ENCODE data around the gene BLM. TPM values are rescaled to one million over a fixed set of nuclear protein-coding genes. Genes with fewer than 3 reads are reported as not detected.
"Not testable (repeated sequence)": the region's sequence is repeated elsewhere in the genome, so short reads cannot be mapped to it uniquely, and the experiment has no call there.

BLM gene
- total RNA-seq, 2 donors from 2014 or later = 71.9 to 79.6 TPM

- H3K9me3 Mint-ChIP-seq = no peaks in the 10 kb centered on the region
- peaks cover 15 to 37% of the 10 kb centered on the region in 2 donors for H3K36me3 Mint-ChIP-seq
Observed at GRCh38 chr15:90836296-90836871, 119.2 kb downstream of the BLM start.

DNA sequence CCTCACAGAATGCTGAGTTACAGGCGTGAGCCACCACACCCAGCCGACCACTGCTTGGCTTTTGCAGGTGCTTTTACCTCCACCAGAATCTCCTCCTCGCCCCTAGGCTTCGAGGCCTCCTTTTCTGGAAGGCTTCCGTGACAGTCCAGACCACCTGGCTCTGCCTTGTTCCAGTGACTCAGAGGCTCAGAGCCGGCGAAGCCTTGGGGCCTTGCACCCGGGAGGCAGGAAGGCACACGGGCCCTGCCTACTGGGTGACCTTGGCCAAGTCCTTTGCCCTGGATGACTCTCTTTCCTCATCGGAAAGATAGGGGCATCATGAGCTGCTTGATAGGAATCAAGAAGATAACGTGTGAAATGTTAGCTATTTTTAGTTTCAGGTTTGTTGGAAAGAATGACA lies 119.9 kb downstream of the BLM start:
- DNase-seq (ENCODE audit: low spot score in 2 of 2) (peak in 1 of 2 donors; percentile 86), ATAC-seq (peak; percentile 55 to 59)
- H3K9me3 Mint-ChIP-seq = no peaks in the 10 kb centered on the region
- H3K36me3 Mint-ChIP-seq = peaks cover 15 to 41% of the 10 kb centered on the region in 2 donors
- H3K27ac Mint-ChIP-seq = peak overlapping the region; percentile 95 to 99

More at GRCh38 chr15:90836296-90836871, 119.2 kb downstream of the BLM start:
- DNase-seq (ENCODE audit: low spot score in 2 of 2) (no peak), ATAC-seq (no peak)
- H3K27ac Mint-ChIP-seq = peak overlapping the region; percentile 95 to 99

GRCh38 chr15:90838139-90838538 lies 121.0 kb downstream of the BLM start:
- Mint-ChIP-seq H3K36me3 (peaks cover 15 to 36% of the 10 kb centered on the region in 2 donors), H3K9me3 (no peaks in the 10 kb centered on the region), H3K27ac (peak overlapping the region; percentile 95 to 99)
- ATAC-seq (peak; percentile 80 to 84), DNase-seq (ENCODE audit: low spot score in 2 of 2) (peak; percentile 80 to 94)

GRCh38 chr15:90838544-90838943 lies 121.4 kb downstream of the BLM start:
- DNase-seq (ENCODE audit: low spot score in 2 of 2) (peak in 1 of 2 donors; percentile 68), ATAC-seq (peak; percentile 22 to 26)
- Mint-ChIP-seq H3K27ac (peak overlapping the region; percentile 95 to 99), H3K36me3 (peaks cover 15 to 40% of the 10 kb centered on the region in 2 donors), H3K9me3 (no peaks in the 10 kb centered on the region)

GRCh38 chr15:90839187-90840071 lies 122.3 kb downstream of the BLM start:
- no peaks in the 10 kb centered on the region for H3K9me3 Mint-ChIP-seq
- peak; percentile 21 to 26 for ATAC-seq
- peak overlapping the region; percentile 95 to 99 for H3K27ac Mint-ChIP-seq
- DNase-seq (ENCODE audit: low spot score in 2 of 2) = no peak
- peaks cover 15 to 48% of the 10 kb centered on the region in 2 donors for H3K36me3 Mint-ChIP-seq

DNA sequence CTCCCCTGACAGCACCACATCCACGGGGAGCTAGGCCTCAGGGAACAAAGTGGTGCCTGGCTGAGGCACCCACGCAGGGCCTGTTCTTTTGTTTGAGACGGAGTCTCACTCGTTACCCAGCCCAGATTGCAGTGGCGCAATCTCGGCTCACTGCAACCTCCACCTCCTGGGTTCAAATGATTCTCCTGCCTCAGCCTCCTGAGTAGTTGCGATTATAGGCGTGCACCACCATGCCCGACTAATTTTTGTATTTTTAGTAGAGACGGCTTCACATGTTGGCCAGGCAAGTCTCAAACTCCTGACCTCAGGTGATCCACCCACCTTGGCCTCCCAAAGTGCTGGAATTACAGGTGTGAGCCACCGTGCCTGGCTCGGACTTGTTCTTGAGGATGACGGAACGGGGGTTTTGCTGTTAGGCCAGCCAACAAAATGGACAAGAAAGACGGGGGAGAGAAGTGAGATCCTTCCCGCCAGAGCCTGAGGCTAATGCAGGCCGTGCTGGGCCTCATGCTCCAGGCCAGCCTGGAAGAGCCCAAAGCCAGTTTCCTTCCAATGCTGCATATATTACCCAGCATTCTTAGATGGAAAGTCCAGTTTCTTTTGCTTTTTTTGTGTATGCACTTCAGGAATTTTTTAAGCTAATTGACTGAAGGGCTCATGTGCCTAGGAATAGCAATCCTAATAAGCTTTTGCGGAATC lies 123.2 kb downstream of the BLM start:
- DNase-seq (ENCODE audit: low spot score in 2 of 2) (no peak), ATAC-seq (no peak)
- H3K9me3 Mint-ChIP-seq = no peaks in the 10 kb centered on the region
- H3K27ac Mint-ChIP-seq = peak overlapping the region; percentile 95 to 99
- peaks cover 15 to 48% of the 10 kb centered on the region in 2 donors for H3K36me3 Mint-ChIP-seq

DNA sequence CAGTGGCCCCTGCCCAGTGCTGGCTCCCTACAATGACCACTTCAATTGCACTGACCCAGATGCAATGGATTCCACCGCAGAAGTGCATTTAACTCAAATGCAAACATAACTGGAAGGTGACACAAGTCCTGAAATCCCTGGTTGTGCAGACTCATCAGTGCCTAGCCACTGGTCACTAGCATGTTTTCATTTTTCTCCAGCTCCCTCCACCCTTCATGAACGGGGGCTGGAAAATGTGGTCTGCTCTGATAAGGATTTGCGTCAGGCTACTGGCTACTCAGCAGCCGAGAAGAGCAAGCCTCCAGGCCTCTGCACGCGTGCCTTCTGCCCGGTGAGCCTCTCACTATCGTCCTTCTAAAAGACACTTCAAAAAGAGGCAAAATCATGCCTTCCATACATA lies 123.8 kb downstream of the BLM start:
- ATAC-seq = no peak

DNA sequence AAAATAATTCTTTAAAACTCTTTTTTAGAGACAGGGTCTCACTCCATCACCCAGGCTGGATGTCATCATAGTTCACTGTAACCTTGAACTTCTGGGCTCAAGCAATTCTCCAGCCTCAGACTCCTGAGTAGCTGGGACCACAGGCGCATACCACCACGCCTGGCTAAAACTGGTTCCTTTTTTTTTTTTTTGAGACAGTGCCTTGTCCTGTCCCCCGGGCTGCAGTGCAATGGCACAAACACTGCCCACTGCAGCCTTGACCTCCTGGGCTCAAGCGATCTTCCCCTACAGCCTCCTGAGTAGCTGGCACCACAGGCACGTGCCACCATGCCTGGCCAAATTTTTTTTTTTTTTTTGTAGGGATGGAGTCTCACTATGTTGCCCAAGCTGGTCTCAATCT lies 127.5 kb downstream of the BLM start:
- Mint-ChIP-seq H3K27ac (peak overlapping the region; percentile 87 to 92), H3K9me3 (no peaks in the 10 kb centered on the region), H3K36me3 (peaks cover 12 to 57% of the 10 kb centered on the region in 2 donors)
- DNase-seq (ENCODE audit: low spot score in 2 of 2) (no peak), ATAC-seq (no peak)

More for the DNA sequence above, 123.8 kb downstream of the BLM start:
- no peaks in the 10 kb centered on the region for H3K9me3 Mint-ChIP-seq
- H3K27ac Mint-ChIP-seq = peak overlapping the region in 1 of 2 donors; percentile 99
- DNase-seq (ENCODE audit: low spot score in 2 of 2) = no peak
- peaks cover 15 to 51% of the 10 kb centered on the region in 2 donors for H3K36me3 Mint-ChIP-seq

GRCh38 chr15:90845201-90845949 lies 128.2 kb downstream of the BLM start:
- H3K9me3 Mint-ChIP-seq = no peaks in the 10 kb centered on the region
- peak; percentile 96 to 97 for ATAC-seq
- peak in 1 of 2 donors; percentile 80 for DNase-seq (ENCODE audit: low spot score in 2 of 2)
- peak overlapping the region; percentile 87 to 92 for H3K27ac Mint-ChIP-seq
- peaks cover 5 to 51% of the 10 kb centered on the region in 2 donors for H3K36me3 Mint-ChIP-seq

GRCh38 chr15:90849424-90849823 lies 132.3 kb downstream of the BLM start:
- not testable (repeated sequence) for ATAC-seq; H3K9me3 Mint-ChIP-seq; DNase-seq (ENCODE audit: low spot score in 2 of 2)
- peaks cover 17 to 46% of the 10 kb centered on the region in 2 donors for H3K36me3 Mint-ChIP-seq
- H3K27ac Mint-ChIP-seq = peak overlapping the region in 1 of 2 donors; percentile 39

- DNase-seq (ENCODE audit: low spot score in 2 of 2) (peak in 1 of 2 donors; percentile 81), ATAC-seq (peak; percentile 19 to 46)
- peaks cover 10 to 11% of the 10 kb centered on the region in 2 donors for H3K9me3 Mint-ChIP-seq
- H3K36me3 Mint-ChIP-seq = peaks cover 20 to 40% of the 10 kb centered on the region in 2 donors
- H3K27ac Mint-ChIP-seq = peak overlapping the region; percentile 98 to 99
Observed at GRCh38 chr15:90851114-90851513, 134.0 kb downstream of the BLM start.

DNA sequence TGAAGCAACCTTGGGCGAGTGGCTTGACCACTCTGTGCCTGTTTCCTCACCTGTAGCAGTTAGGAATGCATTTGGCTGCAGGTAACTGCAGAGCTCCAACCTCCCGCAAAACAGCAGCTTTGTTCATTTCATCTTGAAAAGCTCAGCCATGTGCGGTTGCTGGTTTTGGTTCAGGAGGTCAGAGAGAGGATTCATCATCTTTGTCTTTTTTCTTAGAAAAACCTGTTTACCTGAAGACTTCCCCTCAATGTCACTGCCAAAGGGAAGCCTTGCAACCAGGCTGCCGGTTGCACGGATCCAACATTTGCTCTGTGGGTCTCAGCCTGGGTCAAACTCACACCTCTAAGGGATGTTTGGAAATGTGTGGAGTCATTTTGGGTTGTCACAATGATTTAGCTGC lies 134.8 kb downstream of the BLM start:
- H3K27ac Mint-ChIP-seq = peak overlapping the region; percentile 98 to 99
- H3K36me3 Mint-ChIP-seq = peaks cover 15 to 35% of the 10 kb centered on the region in 2 donors
- peaks cover 10 to 11% of the 10 kb centered on the region in 2 donors for H3K9me3 Mint-ChIP-seq
- ATAC-seq (peak in 1 of 2 donors; percentile 8), DNase-seq (ENCODE audit: low spot score in 2 of 2) (no peak)

GRCh38 chr15:90855139-90855538 lies 138.0 kb downstream of the BLM start:
- DNase-seq (ENCODE audit: low spot score in 2 of 2) (peak in 1 of 2 donors; percentile 54), ATAC-seq (no peak)
- peak overlapping the region; percentile 88 to 99 for H3K27ac Mint-ChIP-seq
- peaks cover 11 to 15% of the 10 kb centered on the region in 2 donors for H3K9me3 Mint-ChIP-seq
- peaks cover 15 to 37% of the 10 kb centered on the region in 2 donors for H3K36me3 Mint-ChIP-seq

- DNase-seq (ENCODE audit: low spot score in 2 of 2) (no peak), ATAC-seq (no peak)
- H3K27ac Mint-ChIP-seq = peak overlapping the region; percentile 95 to 99
- peaks cover 7 to 26% of the 10 kb centered on the region in 2 donors for H3K36me3 Mint-ChIP-seq
- peaks cover 5 to 10% of the 10 kb centered on the region in 2 donors for H3K9me3 Mint-ChIP-seq
Observed at GRCh38 chr15:90857337-90857736, 140.2 kb downstream of the BLM start.

DNA sequence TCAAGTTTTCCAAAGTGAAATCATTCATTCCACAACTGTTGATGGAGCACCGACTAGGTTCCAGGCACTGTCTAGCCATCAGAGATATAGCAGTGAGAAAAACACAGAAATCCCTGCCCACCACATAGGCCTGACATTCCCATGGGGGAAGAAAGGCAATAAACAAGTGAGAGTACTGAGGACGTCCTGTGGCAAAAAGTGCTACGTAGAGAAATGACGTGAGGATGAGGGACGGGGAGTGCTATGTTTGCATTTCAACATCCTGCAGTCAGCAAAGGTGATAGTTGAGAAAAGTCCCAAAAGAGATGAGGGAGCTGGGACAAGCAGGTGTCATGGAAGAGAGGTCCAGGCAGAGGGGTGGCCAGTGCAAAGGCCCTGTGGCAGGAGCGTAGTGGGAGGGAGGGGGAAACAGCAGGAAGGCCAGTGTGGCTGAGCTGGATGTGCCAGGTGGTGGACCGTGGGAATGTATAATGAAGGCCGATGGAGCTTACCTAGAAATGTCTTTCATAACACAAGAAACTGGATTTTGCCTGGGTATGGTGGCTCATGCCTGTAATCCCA lies 140.8 kb downstream of the BLM start:
- ATAC-seq = no peak
- peak overlapping the region; percentile 5 to 99 for H3K27ac Mint-ChIP-seq
- H3K36me3 Mint-ChIP-seq = peaks cover 7 to 24% of the 10 kb centered on the region in 2 donors
- no peak for DNase-seq (ENCODE audit: low spot score in 2 of 2)
- H3K9me3 Mint-ChIP-seq = peaks cover 5 to 10% of the 10 kb centered on the region in 2 donors

All from activated naive CD4-positive, alpha-beta T cell treated with anti-CD3 and anti-CD28 coated beads, Interleukin-2, amount 50 U/mL, for 72 hours (primary cell).